Right atrium auricular region (tissue), 2 donors: ENCODE measurements around the gene TP73. TPM values are rescaled to one million over a fixed set of nuclear protein-coding genes. Genes with fewer than 3 reads are reported as not detected.
A peak's percentile ranks its signal among the peaks of the same experiment; 100 is the strongest.
"Not testable (repeated sequence)": the region's sequence is repeated elsewhere in the genome, so short reads cannot be mapped to it uniquely, and the experiment has no call there.

ENCODE experiments used
- DNase-seq: peaks from one replicate; pipeline ENCODE4 v3.0.0-alpha.2; 2019; ENCODE audit warnings: low spot score
- H3K27ac ChIP-seq, 2 donors: fragments of 200-600 bp; sonication (generic); 1 replicate in 1 of 2; 2 replicates in 1 of 2; pipeline ENCODE4 v1.5.1; 2016 to 2019
- H3K27me3 ChIP-seq, 2 donors: fragments of 200-600 bp; sonication (generic); one replicate each; pipeline versions ENCODE4 v1.5.1 to v1.6.0; 2017 to 2019
- H3K36me3 ChIP-seq: fragments of 200-600 bp; sonication (generic); one replicate; pipeline ENCODE4 v1.5.1; 2016
- H3K4me1 ChIP-seq, 2 donors: fragments of 200-600 bp; sonication (generic); one replicate each; pipeline versions ENCODE4 v1.5.1 to v1.6.0; 2017 to 2019
- H3K4me3 ChIP-seq, 2 donors: fragments of 200-600 bp; sonication (generic); 1 replicate in 1 of 2; 2 replicates in 1 of 2; pipeline ENCODE4 v1.5.1; 2017 to 2019; ENCODE audit warnings: mild to moderate bottlenecking in 1 of 2, moderate library complexity in 1 of 2
- H3K9me3 ChIP-seq, 2 donors: fragments of 200-600 bp; sonication (generic); one replicate each; pipeline ENCODE4 v1.5.1; 2019
- CTCF ChIP-seq, 2 donors: fragments of 200-600 bp; sonication (generic); IDR thresholded peaks; one replicate each; pipeline ENCODE4 v1.5.1; 2019; ENCODE audit warnings: antibody characterized with exemption in 2 of 2
- total RNA-seq, 2 donors: library from RNA; depleted of rRNA; stranded (reverse); fragments of >200 nt; gene quantifications; one replicate each; pipeline ENCODE4 v1.1.0, GENCODE V29; 2016

TP73 gene
- total RNA-seq, 2 donors from 2014 or later = 0.16 TPM; not detected in 1

GRCh38 chr1:3746830-3747521 lies 94.7 kb downstream of the TP73 start:
- peaks cover 9% of the 10 kb centered on the region for H3K36me3 ChIP-seq
- peak overlapping the region; percentile 78 to 82 for H3K27ac ChIP-seq
- H3K4me3 ChIP-seq = peak overlapping the region; percentile 71 to 86
- TF ChIP-seq CTCF (IDR thresholded peaks at IDR 0.05) = no peak
- no peaks in the 10 kb centered on the region for H3K9me3 ChIP-seq
- H3K27me3 ChIP-seq = no peaks in the 10 kb centered on the region
- H3K4me1 ChIP-seq = peaks cover 0 to 34% of the 10 kb centered on the region in 2 donors
- peak; percentile 88 for DNase-seq

DNA sequence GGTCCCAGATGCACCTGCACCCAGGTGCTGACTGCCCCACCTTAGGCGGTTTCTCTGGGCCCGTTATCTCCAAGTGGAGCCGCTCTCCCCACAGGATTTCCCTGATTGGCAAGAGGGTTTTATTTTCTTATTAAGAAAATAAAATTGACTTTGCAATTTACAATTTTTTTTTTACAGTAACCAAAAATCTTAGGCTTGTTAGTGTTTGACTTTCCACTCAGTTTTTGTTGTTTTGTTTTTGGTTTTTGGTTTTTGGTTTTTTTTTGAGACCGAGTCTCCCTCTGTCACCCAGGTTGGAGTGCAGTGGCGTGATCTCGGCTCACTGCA lies 95.2 kb downstream of the TP73 start:
- H3K36me3 ChIP-seq = peaks cover 4% of the 10 kb centered on the region
- no peaks in the 10 kb centered on the region for H3K9me3 ChIP-seq
- H3K4me1 ChIP-seq = peaks cover 0 to 34% of the 10 kb centered on the region in 2 donors
- H3K27ac ChIP-seq = peak overlapping the region; percentile 78 to 82
- peak overlapping the region; percentile 71 to 86 for H3K4me3 ChIP-seq
- H3K27me3 ChIP-seq = no peaks in the 10 kb centered on the region
- no peak for DNase-seq
- TF ChIP-seq CTCF (IDR thresholded peaks at IDR 0.05) = no peak

DNA sequence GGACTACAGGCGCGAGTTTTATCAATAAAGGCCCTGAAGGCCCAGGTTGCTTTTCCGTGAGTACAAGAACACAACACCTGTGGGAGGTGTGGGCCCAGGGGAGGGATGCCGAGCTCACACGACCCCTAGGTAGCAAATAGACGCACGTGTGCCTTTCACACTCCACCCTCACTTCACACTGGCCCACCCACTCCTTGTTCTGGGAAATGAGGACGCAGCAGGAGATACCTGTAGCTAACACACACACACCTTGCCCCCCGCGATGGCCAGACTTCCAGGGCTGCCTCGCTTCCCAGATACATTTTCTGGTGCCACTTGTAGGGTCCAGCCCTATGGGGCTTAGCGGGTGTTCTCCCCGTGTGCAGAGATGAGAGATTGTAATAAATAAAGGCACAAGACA lies 95.6 kb downstream of the TP73 start:
- Histone ChIP-seq H3K27me3 (no peaks in the 10 kb centered on the region), H3K9me3 (no peaks in the 10 kb centered on the region), H3K4me3 (peak overlapping the region in 1 of 2 donors; percentile 86), H3K27ac (no peak overlapping the region), H3K4me1 (peaks cover 0 to 34% of the 10 kb centered on the region in 2 donors), H3K36me3 (no peaks in the 10 kb centered on the region)
- no peak for TF ChIP-seq CTCF (IDR thresholded peaks at IDR 0.05)
- no peak for DNase-seq

DNA sequence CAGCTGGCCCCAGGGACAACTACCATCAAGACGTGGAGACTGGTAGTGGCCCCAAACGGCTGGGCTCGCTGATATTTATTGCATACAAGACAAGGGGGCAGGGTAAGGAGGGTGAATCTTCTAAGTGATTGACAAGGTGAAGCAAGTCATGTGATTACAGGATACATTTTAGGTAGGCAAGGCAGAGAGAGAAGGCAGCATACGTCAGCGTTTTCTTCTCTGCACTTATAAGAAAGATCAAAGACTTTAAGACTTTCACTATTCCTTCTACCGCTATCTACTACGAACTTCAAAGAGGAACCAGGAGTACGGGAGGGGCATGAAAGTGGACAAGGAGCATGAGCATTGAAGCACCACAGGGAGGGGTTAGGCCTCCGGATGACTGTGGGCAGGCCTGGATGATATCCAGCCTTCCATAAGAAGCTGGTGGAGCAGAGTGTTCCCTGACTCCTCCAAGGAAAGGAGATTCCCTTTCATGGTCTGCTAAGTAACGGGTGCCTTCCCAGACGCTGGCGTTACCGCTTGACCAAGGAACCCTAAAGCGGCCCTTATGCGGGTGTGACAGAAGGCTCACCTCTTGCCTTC lies 96.1 kb downstream of the TP73 start:
- peaks cover 0 to 34% of the 10 kb centered on the region in 2 donors for H3K4me1 ChIP-seq
- not testable (repeated sequence) for H3K27me3 ChIP-seq, H3K4me3 ChIP-seq, H3K9me3 ChIP-seq, H3K36me3 ChIP-seq, H3K27ac ChIP-seq, DNase-seq

DNA sequence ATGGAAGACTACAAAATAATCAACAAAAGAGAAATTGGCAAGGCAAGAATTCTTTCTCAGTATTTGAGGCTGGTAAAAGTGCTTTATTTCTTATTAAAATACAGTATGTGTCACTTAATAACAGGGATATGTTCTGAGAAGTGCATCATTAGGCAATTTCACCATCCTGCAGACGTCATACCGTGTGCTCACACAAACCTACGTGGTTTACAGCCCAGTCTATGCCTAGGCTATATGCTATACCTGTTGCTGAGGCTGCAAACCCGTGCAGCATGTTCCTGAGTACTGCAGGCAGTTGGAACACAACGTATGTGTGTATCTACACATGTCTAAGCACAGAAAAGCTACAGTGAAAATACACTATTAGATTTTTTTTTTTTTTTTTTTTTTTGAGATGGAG lies 97.2 kb downstream of the TP73 start:
- no peak for TF ChIP-seq CTCF (IDR thresholded peaks at IDR 0.05)
- Histone ChIP-seq H3K27me3 (no peaks in the 10 kb centered on the region), H3K4me3 (no peak overlapping the region), H3K36me3 (no peaks in the 10 kb centered on the region), H3K4me1 (peaks cover 0 to 31% of the 10 kb centered on the region in 2 donors), H3K27ac (no peak overlapping the region), H3K9me3 (no peaks in the 10 kb centered on the region)
- DNase-seq = no peak

DNA sequence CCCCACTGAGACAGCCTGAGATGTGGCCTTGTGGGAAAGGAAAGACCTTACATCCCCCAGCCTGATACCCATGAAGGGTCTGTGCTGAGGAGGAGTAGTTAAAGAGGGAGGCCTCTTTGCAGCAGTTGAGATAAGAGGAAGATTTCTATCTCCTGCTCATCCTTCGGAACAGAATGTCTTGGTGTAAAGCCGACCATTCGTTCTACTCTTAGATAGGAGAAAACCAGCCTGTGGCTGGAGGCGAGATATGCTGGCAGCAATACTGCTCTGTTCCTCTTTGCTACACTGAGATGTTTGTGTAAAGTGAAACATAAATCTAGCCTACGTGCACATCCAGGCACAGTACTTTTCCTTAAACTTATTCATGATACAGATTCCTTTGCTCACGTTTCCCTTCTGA lies 98.4 kb downstream of the TP73 start:
- Histone ChIP-seq H3K4me1 (peaks cover 0 to 19% of the 10 kb centered on the region in 2 donors), H3K9me3 (no peaks in the 10 kb centered on the region), H3K4me3 (no peak overlapping the region), H3K36me3 (no peaks in the 10 kb centered on the region), H3K27ac (no peak overlapping the region), H3K27me3 (no peaks in the 10 kb centered on the region)
- no peak for TF ChIP-seq CTCF (IDR thresholded peaks at IDR 0.05)
- DNase-seq = no peak
